ENCODE measurements around the gene POLR1A. TPM values are rescaled to one million over a fixed set of nuclear protein-coding genes. Genes with fewer than 3 reads are reported as not detected.
A peak's percentile ranks its signal among the peaks of the same experiment; 100 is the strongest.

The POLR1A gene
- total and polyA plus RNA-seq, 2 of the 13 experiments (the other 11 are each of a cell fraction or from before 2014, with no cell fraction given): 7.2 to 39.9 TPM

DNA sequence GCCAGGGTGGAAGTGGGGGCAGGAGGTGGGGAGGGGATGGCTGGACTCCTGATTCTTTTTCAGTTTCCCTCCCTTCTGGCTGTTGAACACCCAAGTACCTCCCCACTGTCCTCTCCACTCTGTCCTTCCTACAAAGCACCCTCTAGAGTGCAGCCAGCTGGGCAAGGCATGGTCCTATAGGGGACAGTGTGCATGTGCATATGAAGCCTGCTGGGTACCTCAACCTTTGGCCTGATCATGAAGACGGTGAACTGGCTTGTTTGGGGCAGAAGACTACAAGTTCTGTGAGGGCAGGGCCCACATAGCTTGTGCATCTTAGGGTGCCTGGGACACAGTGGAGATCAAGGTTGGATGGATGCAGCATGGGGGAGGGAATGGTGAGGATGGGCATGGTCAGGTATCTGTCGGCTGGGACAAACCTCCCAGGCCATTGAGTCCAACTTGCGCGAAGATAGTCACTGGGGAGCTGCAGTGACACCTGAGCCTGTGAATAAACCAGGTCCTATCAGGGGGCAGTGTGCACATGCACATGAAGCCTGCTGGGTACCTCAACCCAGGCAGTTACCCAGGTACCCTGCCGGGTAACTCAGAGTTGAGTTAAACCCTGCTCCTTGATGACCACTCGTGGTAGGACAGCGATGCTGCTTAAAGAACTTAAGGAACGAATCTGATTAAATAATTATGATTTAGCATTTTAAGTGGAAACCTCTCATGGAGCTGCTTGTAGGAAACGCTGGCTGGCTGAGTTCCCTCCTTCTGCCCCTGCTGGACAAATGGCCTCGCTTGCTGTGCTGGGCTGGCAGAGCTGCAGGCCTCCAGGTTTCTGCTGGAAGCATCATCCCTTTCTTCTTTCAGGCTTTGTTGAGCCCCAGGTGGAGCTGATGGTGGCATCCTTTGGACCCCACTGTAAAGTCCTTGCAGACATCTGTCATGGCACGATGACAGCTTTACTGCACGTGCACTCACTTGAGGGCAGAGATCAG lies 84.0 kb downstream of the POLR1A start (continued):
- TF ChIP-seq HMGXB3 (CRISPR knock-in tag; IDR thresholded peaks at IDR 0.05; ENCODE audit: borderline replicate concordance) (no peak), IKZF4 (CRISPR knock-in tag; IDR thresholded peaks at IDR 0.05; ENCODE audit: borderline replicate concordance, low read depth, not compliant biosample characterization) (no peak), REST (IDR thresholded peaks at IDR 0.05; ENCODE audit: borderline replicate concordance in 1 of 2, low read depth in 1 of 2, low read length in 2 of 2) (no peak), IKZF1 (IDR thresholded peaks at IDR 0.05) (no peak), ZNF101 (CRISPR knock-in tag; IDR thresholded peaks at IDR 0.05; ENCODE audit: borderline replicate concordance, low read depth) (no peak), MBD4 (IDR thresholded peaks at IDR 0.05; ENCODE audit: borderline replicate concordance, low read length) (no peak), ZNF552 (CRISPR knock-in tag; IDR thresholded peaks at IDR 0.05; ENCODE audit: borderline replicate concordance) (no peak), ZNF788 (CRISPR knock-in tag; IDR thresholded peaks at IDR 0.05; ENCODE audit: borderline replicate concordance) (0 out of 2 replicates have a peak, but pooled peaks have one; percentile 26), GZF1 (CRISPR knock-in tag; IDR thresholded peaks at IDR 0.05) (no peak), ZNF737 (CRISPR knock-in tag; IDR thresholded peaks at IDR 0.05; ENCODE audit: borderline replicate concordance) (no peak), MTF2 (CRISPR knock-in tag; IDR thresholded peaks at IDR 0.05; ENCODE audit: borderline replicate concordance) (no peak), CHD2 (IDR thresholded peaks at IDR 0.05; ENCODE audit: low read depth, low read length) (no peak)
- TF ChIP-seq, protein P1, sequence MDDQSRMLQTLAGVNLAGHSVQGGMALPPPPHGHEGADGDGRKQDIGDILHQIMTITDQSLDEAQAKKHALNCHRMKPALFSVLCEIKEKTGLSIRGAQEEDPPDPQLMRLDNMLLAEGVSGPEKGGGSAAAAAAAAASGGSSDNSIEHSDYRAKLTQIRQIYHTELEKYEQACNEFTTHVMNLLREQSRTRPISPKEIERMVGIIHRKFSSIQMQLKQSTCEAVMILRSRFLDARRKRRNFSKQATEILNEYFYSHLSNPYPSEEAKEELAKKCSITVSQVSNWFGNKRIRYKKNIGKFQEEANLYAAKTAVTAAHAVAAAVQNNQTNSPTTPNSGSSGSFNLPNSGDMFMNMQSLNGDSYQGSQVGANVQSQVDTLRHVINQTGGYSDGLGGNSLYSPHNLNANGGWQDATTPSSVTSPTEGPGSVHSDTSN (CRISPR knock-in tag; IDR thresholded peaks at IDR 0.05; ENCODE audit: borderline replicate concordance): no peak
- TF ChIP-seq, protein P2, sequence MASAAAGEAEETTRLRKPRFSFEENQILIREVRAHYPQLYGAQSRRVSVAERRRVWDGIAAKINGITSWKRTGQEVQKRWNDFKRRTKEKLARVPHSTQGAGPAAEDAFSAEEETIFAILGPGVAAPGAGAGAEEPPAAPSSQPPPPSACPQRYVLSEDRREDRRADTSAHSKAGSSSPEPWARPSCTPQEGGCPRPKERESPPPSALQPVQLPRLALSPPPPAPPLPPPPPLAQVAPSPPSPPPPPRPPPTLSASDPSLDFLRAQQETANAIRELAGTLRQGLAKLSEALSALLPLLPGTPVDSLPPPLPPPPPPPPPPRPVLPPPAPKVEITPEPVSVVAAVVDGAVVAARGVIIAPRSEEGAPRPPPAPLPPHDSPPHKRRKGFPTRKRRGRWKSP (CRISPR knock-in tag; IDR thresholded peaks at IDR 0.05): no peak
- TF ChIP-seq, protein P3, sequence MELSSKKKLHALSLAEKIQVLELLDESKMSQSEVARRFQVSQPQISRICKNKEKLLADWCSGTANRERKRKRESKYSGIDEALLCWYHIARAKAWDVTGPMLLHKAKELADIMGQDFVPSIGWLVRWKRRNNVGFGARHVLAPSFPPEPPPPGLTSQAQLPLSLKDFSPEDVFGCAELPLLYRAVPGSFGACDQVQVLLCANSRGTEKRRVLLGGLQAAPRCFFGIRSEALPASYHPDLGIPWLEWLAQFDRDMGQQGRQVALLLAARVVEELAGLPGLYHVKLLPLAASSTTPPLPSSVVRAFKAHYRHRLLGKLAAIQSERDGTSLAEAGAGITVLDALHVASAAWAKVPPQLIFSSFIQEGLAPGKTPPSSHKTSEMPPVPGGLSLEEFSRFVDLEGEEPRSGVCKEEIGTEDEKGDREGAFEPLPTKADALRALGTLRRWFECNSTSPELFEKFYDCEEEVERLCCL (CRISPR knock-in tag; IDR thresholded peaks at IDR 0.05; ENCODE audit: borderline replicate concordance): no peak
